ENCODE measurements around the gene CADPS. TPM values are rescaled to one million over a fixed set of nuclear protein-coding genes. Genes with fewer than 3 reads are reported as not detected.

Gene CADPS
- total and polyA plus RNA-seq, 7 donors, result 1.6 to 12.5 (median 6.2) TPM; not detected in 1

DNA sequence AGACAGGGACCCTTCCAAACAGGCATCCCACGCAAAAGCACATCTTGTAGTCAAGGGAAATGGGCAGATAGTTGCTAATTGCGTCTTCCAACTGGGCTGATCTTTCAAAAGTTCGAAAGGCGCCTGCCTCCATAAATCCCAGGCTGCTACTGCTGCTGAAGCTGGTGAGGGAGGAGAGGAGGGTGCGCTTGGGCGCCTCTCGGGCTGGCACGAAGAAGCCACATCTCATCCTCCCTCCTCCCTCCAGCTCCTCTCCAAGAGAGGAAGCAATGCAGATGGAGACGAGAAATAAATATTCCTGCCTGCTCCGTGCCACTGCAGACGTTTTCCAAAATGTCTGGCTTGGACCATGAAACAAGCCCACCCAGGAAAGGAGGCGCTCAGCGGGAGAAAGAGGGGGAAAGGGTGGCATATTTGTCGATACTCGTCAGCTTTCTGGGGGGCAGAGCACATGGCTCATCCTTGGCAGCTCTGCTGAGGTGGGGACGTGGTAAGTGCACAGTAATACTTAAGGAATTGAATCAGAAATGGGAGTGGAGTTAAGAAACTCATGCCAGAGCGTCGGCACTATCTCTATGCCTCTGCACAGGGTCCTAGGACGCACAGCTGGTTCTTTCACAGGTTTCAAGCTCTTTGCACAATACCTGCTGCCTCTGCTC is 413.0 kb downstream of the CADPS start:
- no peak for DNase-seq
- 82 to 86% methylated on average over 19 of the region's 19 CpGs for WGBS, 2 donors
- Histone ChIP-seq H3K4me1 (no peaks in the 10 kb centered on the region), H3K27ac (no peak overlapping the region), H3K27me3 (no peaks in the 10 kb centered on the region), H3K9me3 (no peaks in the 10 kb centered on the region), H3K4me3 (no peak overlapping the region), H3K36me3 (no peaks in the 10 kb centered on the region)
- intact Hi-C loops (cut with DNase I), result no loop called here
- TF ChIP-seq POLR2AphosphoS5 (IDR thresholded peaks at IDR 0.05) (no peak), EP300 (IDR thresholded peaks at IDR 0.05) (no peak), POLR2A (IDR thresholded peaks at IDR 0.05) (no peak)
- TF ChIP-seq, protein P1, sequence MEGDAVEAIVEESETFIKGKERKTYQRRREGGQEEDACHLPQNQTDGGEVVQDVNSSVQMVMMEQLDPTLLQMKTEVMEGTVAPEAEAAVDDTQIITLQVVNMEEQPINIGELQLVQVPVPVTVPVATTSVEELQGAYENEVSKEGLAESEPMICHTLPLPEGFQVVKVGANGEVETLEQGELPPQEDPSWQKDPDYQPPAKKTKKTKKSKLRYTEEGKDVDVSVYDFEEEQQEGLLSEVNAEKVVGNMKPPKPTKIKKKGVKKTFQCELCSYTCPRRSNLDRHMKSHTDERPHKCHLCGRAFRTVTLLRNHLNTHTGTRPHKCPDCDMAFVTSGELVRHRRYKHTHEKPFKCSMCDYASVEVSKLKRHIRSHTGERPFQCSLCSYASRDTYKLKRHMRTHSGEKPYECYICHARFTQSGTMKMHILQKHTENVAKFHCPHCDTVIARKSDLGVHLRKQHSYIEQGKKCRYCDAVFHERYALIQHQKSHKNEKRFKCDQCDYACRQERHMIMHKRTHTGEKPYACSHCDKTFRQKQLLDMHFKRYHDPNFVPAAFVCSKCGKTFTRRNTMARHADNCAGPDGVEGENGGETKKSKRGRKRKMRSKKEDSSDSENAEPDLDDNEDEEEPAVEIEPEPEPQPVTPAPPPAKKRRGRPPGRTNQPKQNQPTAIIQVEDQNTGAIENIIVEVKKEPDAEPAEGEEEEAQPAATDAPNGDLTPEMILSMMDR (IDR thresholded peaks at IDR 0.05), result no peak

DNA sequence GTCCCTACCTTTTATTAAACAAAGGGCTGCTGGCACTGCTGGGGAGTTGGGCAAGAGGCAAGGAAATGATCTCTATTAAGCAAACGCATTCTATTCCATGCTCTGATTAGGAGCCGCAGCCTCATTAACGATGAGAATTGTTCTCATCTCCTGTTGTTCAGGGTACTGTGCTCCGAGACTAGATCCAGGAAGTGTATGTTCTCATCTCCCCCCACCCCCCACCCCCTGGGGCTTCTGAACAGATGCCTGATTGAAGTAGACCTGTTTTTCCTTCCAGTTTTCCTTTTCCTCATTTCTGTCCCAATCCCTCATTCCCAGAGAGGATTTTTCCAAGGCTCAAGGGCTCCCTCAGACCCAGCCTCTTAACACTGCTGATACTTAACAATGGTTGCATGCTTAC is 420.3 kb downstream of the CADPS start:
- H3K4me1 ChIP-seq, result no peaks in the 10 kb centered on the region
- H3K36me3 ChIP-seq, result no peaks in the 10 kb centered on the region
- WGBS, 2 donors, result 55 to 78% methylated on average over 4 of the region's 4 CpGs
- no peaks in the 10 kb centered on the region for H3K27me3 ChIP-seq
- TF ChIP-seq, protein P1 (IDR thresholded peaks at IDR 0.05), result no peak
- TF ChIP-seq POLR2AphosphoS5 (IDR thresholded peaks at IDR 0.05) (no peak), POLR2A (IDR thresholded peaks at IDR 0.05) (no peak), EP300 (IDR thresholded peaks at IDR 0.05) (no peak)
- H3K9me3 ChIP-seq, result no peaks in the 10 kb centered on the region
- DNase-seq, result no peak
- H3K27ac ChIP-seq, result no peak overlapping the region
- H3K4me3 ChIP-seq, result no peak overlapping the region
- intact Hi-C loops (cut with DNase I), result no loop called here

DNA sequence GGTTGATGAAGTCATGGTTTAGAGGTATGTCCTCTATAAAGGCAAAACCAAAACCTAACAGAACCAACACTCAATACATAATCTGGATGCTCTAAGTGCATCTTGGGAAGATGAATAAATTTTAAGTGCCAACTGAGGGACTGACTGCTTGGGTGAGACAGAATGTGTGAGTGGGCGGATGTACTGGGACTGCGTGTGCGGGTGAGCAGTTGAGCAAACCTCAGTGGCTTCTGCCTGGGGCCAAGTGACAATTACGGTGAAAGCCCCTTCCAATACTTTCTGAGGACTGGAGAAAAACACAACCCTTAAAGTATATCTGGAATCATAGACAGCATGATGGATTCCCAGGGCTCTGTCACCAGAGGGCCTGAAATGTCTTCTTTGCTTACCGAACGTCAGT is 421.8 kb downstream of the CADPS start:
- Histone ChIP-seq H3K9me3 (no peaks in the 10 kb centered on the region), H3K36me3 (no peaks in the 10 kb centered on the region), H3K27me3 (no peaks in the 10 kb centered on the region), H3K4me1 (no peaks in the 10 kb centered on the region), H3K4me3 (no peak overlapping the region), H3K27ac (no peak overlapping the region)
- intact Hi-C loops (cut with DNase I), result no loop called here
- DNase-seq, result no peak
- TF ChIP-seq POLR2A (IDR thresholded peaks at IDR 0.05) (no peak), EP300 (IDR thresholded peaks at IDR 0.05) (no peak)
- TF ChIP-seq, protein P1 (IDR thresholded peaks at IDR 0.05), result no peak
- 92 to 94% methylated on average over 6 of the region's 6 CpGs for WGBS, 2 donors

DNA sequence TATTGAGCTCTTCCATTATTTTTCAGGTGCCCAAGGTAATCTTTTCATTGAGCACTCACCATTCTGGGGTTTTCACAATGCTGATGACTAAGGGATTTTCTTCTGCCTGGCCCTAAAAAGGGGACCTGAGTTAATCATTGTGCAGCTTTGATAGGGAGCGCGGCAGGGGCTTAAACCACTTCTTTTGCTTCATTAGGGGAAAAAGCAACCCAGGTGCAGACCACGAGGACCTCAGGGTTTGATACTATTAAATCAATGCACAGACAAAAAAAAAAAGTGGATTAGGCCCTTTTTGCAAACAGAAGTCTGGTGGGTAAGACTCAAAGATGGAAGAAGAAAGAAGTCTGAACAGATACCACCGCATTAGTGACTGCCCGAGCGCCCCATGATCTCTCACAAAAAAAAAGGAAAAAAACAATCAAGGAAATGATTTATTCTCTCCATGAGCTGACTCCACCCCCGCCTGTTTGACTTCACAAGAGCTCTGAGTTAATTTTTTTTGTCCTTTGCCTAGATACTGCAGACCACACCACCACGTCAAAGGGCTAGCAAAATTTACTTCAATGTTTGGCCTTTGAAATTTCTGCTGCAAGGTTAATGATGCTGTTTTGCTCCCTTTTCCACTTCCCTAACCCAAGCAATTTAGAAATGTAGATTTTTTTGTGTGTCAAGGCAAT is 423.9 kb downstream of the CADPS start:
- Histone ChIP-seq H3K36me3 (no peaks in the 10 kb centered on the region), H3K4me3 (no peak overlapping the region), H3K9me3 (no peaks in the 10 kb centered on the region), H3K27ac (no peak overlapping the region), H3K4me1 (no peaks in the 10 kb centered on the region), H3K27me3 (no peaks in the 10 kb centered on the region)
- TF ChIP-seq EP300 (IDR thresholded peaks at IDR 0.05) (no peak), POLR2AphosphoS5 (IDR thresholded peaks at IDR 0.05) (no peak), POLR2A (IDR thresholded peaks at IDR 0.05) (no peak)
- TF ChIP-seq, protein P1 (IDR thresholded peaks at IDR 0.05), result no peak
- 55 to 75% methylated on average over 8 of the region's 8 CpGs for WGBS, 2 donors
- intact Hi-C loops (cut with DNase I), result no loop called here
- DNase-seq, result no peak

All from sigmoid colon (tissue), 7 donors.